Stomach (tissue), 4 donors: ENCODE results near the gene OR8H2.
"Not testable (repeated sequence)": the region's sequence is repeated elsewhere in the genome, so short reads cannot be mapped to it uniquely, and the experiment has no call there.

ENCODE experiments used
- POLR2A ChIP-seq, 4 donors: fragments of 450-650 bp; IDR thresholded peaks; one replicate each; pipeline ENCODE4 v1.6.1; 2016; ENCODE audit warnings: antibody characterized with exemption in 4 of 4, control low read depth in 2 of 4, mild to moderate bottlenecking in 1 of 4, moderate library complexity in 1 of 4
- TF ChIP-seq, protein P1 (sequence below), 7 experiments: fragments of 450-650 bp in 4 of 7; fragments of 200-600 bp in 3 of 7; sonication (generic) in 3 of 7; IDR thresholded peaks; one replicate each; pipeline ENCODE4 v1.5.1; 2016 to 2019; ENCODE audit warnings: antibody characterized with exemption in 7 of 7, control low read depth in 2 of 7, mild to moderate bottlenecking in 1 of 7

DNA sequence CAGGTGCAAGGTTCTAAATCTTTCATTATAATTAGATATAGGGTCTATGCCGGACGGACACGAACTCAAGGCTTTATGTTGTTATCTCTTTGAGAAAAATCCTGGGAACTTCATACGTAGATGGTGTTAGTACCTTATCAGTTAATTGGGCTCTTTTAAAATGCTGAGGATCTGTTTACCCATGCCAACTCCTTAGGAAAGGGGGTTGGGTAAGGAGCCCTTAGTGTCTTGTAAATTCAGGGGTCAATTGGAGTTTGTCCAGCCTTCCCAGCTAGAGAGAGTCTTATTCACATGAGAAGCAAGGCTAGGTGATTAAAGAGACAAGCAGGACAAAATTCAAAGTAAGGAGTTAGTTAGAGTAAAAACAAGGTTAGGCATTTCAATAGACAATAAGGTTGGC is 47.1 kb upstream of the OR8H2 start:
- not testable (repeated sequence) for TF ChIP-seq POLR2A (IDR thresholded peaks at IDR 0.05)
- TF ChIP-seq, protein P1, sequence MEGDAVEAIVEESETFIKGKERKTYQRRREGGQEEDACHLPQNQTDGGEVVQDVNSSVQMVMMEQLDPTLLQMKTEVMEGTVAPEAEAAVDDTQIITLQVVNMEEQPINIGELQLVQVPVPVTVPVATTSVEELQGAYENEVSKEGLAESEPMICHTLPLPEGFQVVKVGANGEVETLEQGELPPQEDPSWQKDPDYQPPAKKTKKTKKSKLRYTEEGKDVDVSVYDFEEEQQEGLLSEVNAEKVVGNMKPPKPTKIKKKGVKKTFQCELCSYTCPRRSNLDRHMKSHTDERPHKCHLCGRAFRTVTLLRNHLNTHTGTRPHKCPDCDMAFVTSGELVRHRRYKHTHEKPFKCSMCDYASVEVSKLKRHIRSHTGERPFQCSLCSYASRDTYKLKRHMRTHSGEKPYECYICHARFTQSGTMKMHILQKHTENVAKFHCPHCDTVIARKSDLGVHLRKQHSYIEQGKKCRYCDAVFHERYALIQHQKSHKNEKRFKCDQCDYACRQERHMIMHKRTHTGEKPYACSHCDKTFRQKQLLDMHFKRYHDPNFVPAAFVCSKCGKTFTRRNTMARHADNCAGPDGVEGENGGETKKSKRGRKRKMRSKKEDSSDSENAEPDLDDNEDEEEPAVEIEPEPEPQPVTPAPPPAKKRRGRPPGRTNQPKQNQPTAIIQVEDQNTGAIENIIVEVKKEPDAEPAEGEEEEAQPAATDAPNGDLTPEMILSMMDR (IDR thresholded peaks at IDR 0.05): not testable (repeated sequence)
